Testis (tissue), 3 donors: ENCODE data around the gene ASB18. TPM values are rescaled to one million over a fixed set of nuclear protein-coding genes. Genes with fewer than 3 reads are reported as not detected.

ENCODE experiments used
- DNase-seq: peaks from one replicate; pipeline ENCODE4 v3.0.0-alpha.2; 2019
- H3K27ac ChIP-seq, 2 donors: fragments of 200-600 bp; sonication (generic); one replicate each; pipeline ENCODE4 v1.5.1; 2019
- H3K27me3 ChIP-seq: fragments of 200-600 bp; sonication (generic); one replicate; pipeline ENCODE4 v1.5.1; 2019
- H3K36me3 ChIP-seq: fragments of 200-600 bp; sonication (generic); one replicate; pipeline ENCODE4 v1.5.1; 2017; ENCODE audit warnings: low read depth; ENCODE audit errors: missing control alignments
- H3K4me1 ChIP-seq: fragments of 200-600 bp; sonication (generic); one replicate; pipeline ENCODE4 v1.5.1; 2019
- H3K4me3 ChIP-seq, 2 donors: fragments of 200-600 bp; sonication (generic); one replicate each; pipeline ENCODE4 v1.5.1; 2017 to 2019
- H3K9me3 ChIP-seq: fragments of 200-600 bp; sonication (generic); one replicate; pipeline ENCODE4 v1.5.1; 2017
- POLR2A ChIP-seq: fragments of 450-650 bp; IDR thresholded peaks from one replicate; pipeline ENCODE4 v1.6.1; 2017; ENCODE audit warnings: antibody characterized with exemption, mild to moderate bottlenecking, moderate library complexity
- WGBS, 2 donors: methylation state at CpG; one replicate each; pipeline ENCODE4 v1.1.5; 2018; 5-methylcytosine and 5-hydroxymethylcytosine counted together
- intact Hi-C: fragments of 100-400 bp; cut with DNase I; formaldehyde crosslinking; loops from one replicate; pipeline ENCODE4 v1.15.1; 2023; ENCODE audit warnings: low total_unique reads
- polyA plus RNA-seq: library from polyadenylated mRNA; stranded (reverse); fragments of 350-450 nt; fragmentation: Illumina TruSeq; extraction: RNeasy Lipid Tissue Mini Kit (QIAGEN cat#74804); gene quantifications from one replicate; pipeline ENCODE4 v1.2.3, GENCODE V29; 2014; ENCODE audit warnings: low read depth, low replicate concordance; ENCODE audit not compliant: insufficient read depth
- total RNA-seq, 2 donors: library from RNA; depleted of rRNA; stranded (reverse); fragments of >200 nt; gene quantifications; one replicate each; pipeline ENCODE4 v1.2.3, GENCODE V29; 2016
- TF ChIP-seq, protein P1 (sequence below), 3 experiments: fragments of 450-650 bp in 2 of 3; fragments of 200-600 bp in 1 of 3; sonication (generic) in 1 of 3; IDR thresholded peaks; one replicate each; pipeline ENCODE4 v1.5.1; 2016 to 2019; ENCODE audit warnings: antibody characterized with exemption in 3 of 3, mild to moderate bottlenecking in 2 of 3, moderate library complexity in 1 of 3

Gene ASB18
- total and polyA plus RNA-seq, 3 donors from 2014 or later, result 0.43 to 4.9 (median 0.67) TPM

DNA sequence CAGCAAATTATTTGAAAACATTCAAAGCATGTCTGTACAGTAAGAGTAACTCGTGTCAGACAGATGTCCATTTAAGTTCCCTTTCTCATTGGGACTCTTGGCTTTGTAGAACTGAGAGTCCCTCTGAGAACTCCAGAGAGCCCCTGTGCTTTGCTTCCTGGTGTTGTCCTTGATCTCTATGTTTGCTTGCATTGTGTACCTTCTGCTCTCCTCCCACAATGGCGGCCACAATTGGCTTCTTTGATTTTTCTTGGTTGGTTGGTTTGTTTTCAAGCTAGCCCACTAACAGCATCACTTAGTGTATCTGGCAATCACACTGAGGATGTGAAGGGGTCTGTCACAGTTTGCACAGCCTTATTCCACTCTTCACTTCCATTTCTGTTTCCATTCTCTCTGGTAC, 15.1 kb downstream of the ASB18 start:
- TF ChIP-seq POLR2A, result no peak
- TF ChIP-seq, protein P1, sequence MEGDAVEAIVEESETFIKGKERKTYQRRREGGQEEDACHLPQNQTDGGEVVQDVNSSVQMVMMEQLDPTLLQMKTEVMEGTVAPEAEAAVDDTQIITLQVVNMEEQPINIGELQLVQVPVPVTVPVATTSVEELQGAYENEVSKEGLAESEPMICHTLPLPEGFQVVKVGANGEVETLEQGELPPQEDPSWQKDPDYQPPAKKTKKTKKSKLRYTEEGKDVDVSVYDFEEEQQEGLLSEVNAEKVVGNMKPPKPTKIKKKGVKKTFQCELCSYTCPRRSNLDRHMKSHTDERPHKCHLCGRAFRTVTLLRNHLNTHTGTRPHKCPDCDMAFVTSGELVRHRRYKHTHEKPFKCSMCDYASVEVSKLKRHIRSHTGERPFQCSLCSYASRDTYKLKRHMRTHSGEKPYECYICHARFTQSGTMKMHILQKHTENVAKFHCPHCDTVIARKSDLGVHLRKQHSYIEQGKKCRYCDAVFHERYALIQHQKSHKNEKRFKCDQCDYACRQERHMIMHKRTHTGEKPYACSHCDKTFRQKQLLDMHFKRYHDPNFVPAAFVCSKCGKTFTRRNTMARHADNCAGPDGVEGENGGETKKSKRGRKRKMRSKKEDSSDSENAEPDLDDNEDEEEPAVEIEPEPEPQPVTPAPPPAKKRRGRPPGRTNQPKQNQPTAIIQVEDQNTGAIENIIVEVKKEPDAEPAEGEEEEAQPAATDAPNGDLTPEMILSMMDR (IDR thresholded peaks at IDR 0.05), result no peak
- no peak overlapping the region for H3K27ac ChIP-seq
- no peaks in the 10 kb centered on the region for H3K36me3 ChIP-seq
- H3K4me3 ChIP-seq, result no peak overlapping the region
- whole genome bisulfite sequencing, 2 donors, result 68 to 73% methylated on average over 2 of the region's 2 CpGs
- no peaks in the 10 kb centered on the region for H3K9me3 ChIP-seq
- no peaks in the 10 kb centered on the region for H3K27me3 ChIP-seq
- no peak for DNase-seq
- intact Hi-C loops, result no loop called here
- no peaks in the 10 kb centered on the region for H3K4me1 ChIP-seq

DNA sequence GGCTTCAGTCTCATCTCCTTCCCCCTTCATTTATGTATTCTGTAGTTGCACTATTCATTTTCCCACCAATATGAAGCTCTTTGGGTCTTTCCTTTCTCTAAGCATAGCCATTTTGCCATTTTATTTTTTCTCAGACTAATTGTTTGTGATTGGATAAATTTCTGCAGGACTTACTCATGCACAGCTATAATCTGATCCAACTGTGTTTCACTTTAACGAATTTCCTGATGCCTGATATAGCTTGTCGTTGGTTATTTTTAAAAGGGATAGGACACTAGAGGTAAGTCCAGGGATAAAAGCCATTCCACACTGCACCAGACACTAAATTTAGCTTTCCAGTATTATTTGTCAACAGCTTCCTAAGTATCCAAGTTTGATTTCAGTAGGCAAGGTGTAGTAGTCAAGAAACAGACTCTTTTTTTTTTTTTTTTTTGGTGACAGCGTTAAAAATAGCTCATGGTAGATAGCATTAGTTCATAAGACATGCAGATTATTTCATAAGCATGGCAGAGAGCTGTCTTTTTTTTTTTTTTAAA, 17.4 kb downstream of the ASB18 start:
- Histone ChIP-seq H3K4me1 (no peaks in the 10 kb centered on the region), H3K36me3 (no peaks in the 10 kb centered on the region), H3K27me3 (no peaks in the 10 kb centered on the region), H3K27ac (no peak overlapping the region), H3K9me3 (no peaks in the 10 kb centered on the region), H3K4me3 (no peak overlapping the region)
- no peak for DNase-seq
- TF ChIP-seq POLR2A, result no peak
- TF ChIP-seq, protein P1 (IDR thresholded peaks at IDR 0.05), result no peak
- 77 to 79% methylated on average over 3 of the region's 3 CpGs for WGBS, 2 donors
- intact Hi-C loops, result no loop called here

DNA sequence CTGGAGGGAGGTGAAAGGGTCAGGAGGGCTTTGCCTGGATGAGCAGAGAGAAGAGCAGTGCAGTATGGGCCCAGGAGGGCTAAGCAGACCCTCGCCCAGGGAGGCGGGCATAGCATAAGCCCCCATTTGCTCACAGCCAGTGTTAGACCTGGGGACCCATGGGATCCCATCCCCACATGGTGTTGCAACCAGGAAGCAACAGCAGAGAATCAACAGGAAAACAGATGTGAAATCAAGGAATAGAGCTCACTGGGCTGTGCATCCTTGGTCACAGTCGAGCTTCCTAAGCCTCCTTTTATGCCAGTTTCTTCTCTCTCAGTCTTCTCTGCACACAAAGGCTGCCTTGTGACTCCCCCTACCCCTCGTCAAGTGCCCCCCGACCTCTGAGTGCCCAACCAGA, 19.9 kb downstream of the ASB18 start:
- intact Hi-C loops, result no loop called here
- WGBS, 2 donors, result 88 to 95% methylated on average over 4 to 5 of the region's 5 CpGs
- Histone ChIP-seq H3K36me3 (no peaks in the 10 kb centered on the region), H3K9me3 (no peaks in the 10 kb centered on the region), H3K4me1 (no peaks in the 10 kb centered on the region), H3K4me3 (no peak overlapping the region), H3K27me3 (no peaks in the 10 kb centered on the region), H3K27ac (no peak overlapping the region)
- TF ChIP-seq, protein P1 (IDR thresholded peaks at IDR 0.05), result no peak
- TF ChIP-seq POLR2A, result no peak
- DNase-seq, result no peak

GRCh38 chr2:236242057-236242495, 22.1 kb downstream of the ASB18 start:
- Histone ChIP-seq H3K27me3 (no peaks in the 10 kb centered on the region), H3K36me3 (no peaks in the 10 kb centered on the region), H3K4me3 (no peak overlapping the region), H3K27ac (no peak overlapping the region), H3K9me3 (no peaks in the 10 kb centered on the region), H3K4me1 (no peaks in the 10 kb centered on the region)
- no peak for DNase-seq
- no peak for TF ChIP-seq POLR2A
- TF ChIP-seq, protein P1 (IDR thresholded peaks at IDR 0.05), result no peak
- intact Hi-C loops, result no loop called here
- WGBS, 2 donors, result 91 to 93% methylated on average over 8 of the region's 8 CpGs
